Astrocyte (in vitro differentiated cells and primary cell): ENCODE measurements around the gene VPS37B.

Source experiments
- EZH2 ChIP-seq: IDR thresholded peaks from 2 replicates; pipeline ENCODE4 v1.6.1; 2012; ENCODE audit warnings: mild to moderate bottlenecking, low read length, inconsistent platforms; ENCODE audit not compliant: insufficient read depth
- TF ChIP-seq, protein P1 (sequence below): IDR thresholded peaks from 2 replicates; pipeline ENCODE4 v1.5.1; 2011; ENCODE audit warnings: low read depth, mild to moderate bottlenecking, inconsistent platforms, low read length, moderate library complexity; ENCODE audit not compliant: insufficient read depth

DNA sequence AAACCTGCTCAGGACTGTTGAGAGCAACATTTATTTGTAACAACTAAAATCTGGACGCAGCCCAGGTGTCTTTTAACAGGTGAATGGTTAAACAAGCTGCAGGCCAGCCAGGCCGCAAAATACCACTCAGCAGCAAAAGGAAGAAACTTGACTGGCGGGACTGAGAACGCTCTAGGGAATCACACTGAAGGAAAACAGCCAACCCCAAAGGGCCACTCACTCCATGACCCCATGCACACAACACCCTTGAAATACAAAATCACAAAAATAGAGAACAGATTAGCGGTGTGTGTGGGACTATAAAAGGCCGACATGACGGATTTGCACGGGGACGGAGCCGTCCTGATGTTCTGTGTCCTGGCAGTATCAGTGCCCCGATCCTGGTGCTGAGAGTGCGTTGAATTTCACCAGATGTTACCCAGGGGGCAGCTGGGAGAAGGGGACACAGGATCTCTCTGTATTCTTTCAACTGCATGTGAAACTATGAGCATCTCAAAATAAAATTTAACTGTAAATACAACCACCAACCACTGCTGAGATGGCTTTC lies 23.0 kb downstream of the VPS37B start:
- TF ChIP-seq, protein P1, sequence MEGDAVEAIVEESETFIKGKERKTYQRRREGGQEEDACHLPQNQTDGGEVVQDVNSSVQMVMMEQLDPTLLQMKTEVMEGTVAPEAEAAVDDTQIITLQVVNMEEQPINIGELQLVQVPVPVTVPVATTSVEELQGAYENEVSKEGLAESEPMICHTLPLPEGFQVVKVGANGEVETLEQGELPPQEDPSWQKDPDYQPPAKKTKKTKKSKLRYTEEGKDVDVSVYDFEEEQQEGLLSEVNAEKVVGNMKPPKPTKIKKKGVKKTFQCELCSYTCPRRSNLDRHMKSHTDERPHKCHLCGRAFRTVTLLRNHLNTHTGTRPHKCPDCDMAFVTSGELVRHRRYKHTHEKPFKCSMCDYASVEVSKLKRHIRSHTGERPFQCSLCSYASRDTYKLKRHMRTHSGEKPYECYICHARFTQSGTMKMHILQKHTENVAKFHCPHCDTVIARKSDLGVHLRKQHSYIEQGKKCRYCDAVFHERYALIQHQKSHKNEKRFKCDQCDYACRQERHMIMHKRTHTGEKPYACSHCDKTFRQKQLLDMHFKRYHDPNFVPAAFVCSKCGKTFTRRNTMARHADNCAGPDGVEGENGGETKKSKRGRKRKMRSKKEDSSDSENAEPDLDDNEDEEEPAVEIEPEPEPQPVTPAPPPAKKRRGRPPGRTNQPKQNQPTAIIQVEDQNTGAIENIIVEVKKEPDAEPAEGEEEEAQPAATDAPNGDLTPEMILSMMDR: no peak
- TF ChIP-seq EZH2: no peak
